GM10847 (cell line): ENCODE data around the gene RARA.

Experiments used
- POLR2A ChIP-seq: IDR thresholded peaks from 2 replicates; pipeline ENCODE4 v1.6.1; 2011; ENCODE audit not compliant: insufficient read length; ENCODE audit errors: extremely low read depth

The RARA gene

DNA sequence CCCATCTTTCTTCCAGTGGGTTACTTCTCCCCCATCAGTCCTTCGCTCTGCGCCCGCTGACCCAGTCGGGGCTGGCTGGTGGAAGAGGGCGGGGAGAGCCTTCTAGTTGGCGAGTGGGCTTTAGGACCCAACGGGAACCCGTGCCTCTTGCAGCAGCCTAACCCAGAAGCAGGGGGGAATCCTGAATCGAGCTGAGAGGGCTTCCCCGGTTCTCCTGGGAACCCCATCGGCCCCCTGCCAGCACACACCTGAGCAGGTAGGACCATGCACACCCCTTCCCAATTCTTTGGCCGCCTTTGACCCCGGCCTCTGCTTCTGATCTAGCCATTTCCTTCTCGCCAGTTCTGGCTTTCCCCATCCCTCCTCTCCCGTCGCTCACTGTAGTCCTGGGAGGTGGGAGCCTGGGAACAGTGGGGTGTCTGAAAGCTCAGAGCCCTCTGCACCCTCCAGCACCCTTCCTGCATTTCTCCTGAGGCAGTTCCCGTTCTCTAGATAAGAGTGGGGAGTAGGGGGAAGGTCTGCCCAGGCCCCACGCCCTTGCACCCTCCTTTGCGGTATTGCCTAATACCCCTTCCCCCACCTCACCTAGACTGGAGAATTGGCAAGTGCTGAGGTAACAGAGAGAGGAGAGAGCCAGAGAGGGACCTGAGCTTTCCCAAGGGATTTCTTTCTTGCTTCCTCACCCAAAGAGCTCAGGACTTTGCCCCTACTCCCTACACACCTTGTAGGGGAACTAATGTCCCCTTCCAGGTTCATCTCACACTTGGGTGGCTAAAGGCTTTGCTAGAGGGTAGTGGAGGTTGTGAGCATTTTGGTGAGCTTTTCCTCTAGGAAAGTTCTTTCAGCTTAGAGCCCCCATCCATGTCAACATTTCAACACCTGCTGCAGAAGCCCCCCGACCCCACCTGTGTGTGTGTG lies at the start of gene RARA:
Gene RARA, plus strand, starts transcription at position 150 of the 918 bp plus-strand sequence. CDS start 22,039 bp downstream, outside the sequence.
- no peak for TF ChIP-seq POLR2A

DNA sequence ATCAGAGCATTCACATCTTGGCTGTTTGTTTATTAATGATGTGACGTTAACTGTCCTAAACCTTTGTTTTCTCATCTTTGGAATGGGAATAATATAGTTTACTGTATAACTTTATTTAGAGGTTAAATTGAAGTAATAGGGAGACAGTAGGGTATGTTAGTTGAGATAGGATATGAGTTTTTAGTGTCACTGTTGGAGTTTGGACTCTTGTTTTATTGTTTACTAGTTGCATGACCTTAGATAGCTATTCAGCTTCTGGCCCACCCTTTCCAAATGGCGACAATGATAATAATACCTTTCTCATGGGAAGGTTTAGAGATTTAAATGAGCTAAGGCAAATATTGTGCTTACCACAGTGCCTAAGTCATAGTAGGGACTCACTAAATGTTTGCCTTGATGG lies 49.5 kb upstream of the RARA start:
- TF ChIP-seq POLR2A, result no peak

DNA sequence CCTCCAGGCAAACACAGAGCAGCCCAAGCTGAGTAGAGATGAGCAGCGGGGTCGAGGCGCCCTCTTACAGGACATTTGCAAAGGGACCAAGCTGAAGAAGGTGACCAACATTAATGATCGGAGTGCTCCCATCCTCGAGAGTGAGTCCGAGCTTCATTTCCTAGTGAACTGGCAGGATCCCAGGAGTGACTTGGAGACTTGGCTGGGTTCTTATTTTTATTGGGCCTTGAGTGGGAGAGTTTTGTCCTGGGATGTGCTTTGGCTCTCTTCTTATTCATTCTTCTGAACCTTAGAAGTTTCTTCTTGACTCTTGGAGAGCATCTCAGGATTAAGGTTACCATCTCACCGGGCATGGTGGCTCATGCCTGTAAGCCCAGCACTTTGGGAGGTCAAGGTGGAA lies 48.5 kb upstream of the RARA start:
- TF ChIP-seq POLR2A, result no peak

DNA sequence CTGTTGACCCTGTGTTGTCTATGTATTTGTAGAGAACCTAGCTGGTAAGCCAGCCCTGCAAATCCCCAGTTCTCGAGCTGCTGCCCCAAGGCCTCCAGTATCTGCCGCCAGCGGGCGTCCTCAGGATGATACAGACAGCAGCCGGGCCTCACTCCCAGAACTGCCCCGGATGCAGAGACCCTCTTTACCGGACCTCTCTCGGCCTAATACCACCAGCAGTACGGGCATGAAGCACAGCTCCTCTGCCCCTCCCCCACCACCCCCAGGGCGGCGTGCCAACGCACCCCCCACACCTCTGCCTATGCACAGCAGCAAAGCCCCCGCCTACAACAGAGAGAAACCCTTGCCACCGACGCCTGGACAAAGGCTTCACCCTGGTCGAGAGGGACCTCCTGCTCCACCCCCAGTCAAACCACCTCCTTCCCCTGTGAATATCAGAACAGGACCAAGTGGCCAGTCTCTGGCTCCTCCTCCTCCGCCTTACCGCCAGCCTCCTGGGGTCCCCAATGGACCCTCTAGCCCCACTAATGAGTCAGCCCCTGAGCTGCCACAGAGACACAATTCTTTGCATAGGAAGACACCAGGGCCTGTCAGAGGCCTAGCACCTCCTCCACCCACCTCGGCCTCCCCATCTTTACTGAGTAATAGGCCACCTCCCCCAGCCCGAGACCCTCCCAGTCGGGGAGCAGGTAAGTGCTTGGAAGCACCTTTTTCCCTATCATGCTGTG lies 44.4 kb upstream of the RARA start:
- TF ChIP-seq POLR2A, result no peak

DNA sequence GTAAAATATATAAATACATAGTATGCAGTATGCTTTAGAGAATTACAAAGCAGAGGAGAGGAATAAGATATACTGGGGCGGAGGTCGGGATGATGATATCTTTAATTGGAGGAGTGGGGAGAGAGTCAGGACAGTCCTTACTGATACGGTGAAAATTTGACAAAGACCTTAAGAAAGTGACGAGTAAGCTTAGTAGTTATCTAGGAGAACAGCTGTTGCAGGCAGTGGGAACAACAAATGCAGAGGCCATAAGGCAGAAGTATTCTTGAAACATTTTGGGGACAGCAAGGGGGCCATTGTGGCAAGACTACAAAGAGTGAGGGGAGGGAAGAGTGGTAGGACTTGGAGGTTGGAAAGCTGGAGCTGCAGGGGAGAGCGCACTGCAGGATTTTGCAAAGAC lies 43.6 kb upstream of the RARA start:
- no peak for TF ChIP-seq POLR2A

DNA sequence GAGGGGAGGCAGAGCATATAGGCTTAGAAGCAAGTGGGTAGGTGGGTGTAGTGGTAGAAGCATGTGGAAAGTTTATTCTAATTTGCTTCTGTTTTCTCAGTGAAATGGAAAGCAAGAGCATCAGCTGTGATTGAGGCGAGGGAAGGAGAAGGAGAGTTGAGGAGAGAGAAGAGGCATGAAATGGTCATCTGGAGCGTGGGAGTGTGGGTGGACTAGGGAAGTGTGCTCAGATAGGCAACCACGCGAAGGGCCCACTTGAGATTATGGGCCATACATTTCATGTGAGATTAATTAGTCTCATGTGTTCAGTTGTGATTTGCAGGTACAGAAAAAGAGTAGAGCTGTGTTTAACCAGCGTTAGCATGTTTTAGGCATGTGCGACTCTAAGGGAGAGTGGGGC lies 42.1 kb upstream of the RARA start:
- TF ChIP-seq POLR2A, result no peak

DNA sequence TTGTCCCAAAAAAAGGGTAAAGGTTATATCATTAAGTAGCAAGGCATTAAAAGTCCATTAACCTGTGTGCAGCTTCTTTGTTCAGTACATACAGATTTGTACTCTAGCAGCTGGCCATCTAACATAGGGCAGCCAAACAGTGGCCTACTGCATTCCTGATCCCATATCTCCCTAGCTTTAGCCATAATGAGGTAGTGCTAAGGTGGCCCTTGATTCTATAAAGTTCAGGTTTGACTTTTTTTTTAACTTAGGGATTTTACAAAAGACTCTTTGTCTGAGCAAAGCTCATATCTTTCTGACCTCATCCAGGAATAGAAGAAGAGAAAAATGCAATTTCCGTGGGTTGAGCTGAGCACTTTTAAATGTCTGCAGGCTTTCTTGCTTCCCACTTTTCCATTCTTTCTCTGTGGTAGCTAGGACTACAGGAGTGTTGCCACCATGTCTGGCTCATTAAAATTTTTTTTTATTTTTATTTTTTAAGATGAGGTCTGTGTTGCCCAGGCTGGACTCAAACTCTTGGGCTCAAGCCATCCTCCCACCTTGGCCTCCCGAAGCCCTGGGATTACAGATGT lies 40.8 kb upstream of the RARA start:
- TF ChIP-seq POLR2A, result no peak

DNA sequence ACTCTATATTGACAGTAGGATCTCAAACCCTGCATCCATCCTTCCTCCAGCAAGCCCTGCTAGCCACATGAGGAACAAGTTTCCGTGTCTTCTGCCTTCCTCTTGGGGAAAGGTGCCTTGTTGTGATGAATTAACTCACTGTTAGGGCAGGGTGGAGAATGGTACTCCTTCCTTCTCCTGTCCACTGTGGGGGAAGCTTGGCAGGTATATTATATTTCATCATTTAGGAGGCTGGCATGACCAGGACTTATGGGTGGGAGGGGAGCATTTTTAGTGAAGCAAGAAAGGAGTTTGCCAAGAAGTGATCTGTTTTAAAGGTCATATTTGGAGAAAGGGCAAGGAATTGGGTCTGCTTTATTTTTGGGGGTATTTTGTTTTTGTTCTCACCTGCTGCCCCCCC lies 30.6 kb upstream of the RARA start:
- no peak for TF ChIP-seq POLR2A

DNA sequence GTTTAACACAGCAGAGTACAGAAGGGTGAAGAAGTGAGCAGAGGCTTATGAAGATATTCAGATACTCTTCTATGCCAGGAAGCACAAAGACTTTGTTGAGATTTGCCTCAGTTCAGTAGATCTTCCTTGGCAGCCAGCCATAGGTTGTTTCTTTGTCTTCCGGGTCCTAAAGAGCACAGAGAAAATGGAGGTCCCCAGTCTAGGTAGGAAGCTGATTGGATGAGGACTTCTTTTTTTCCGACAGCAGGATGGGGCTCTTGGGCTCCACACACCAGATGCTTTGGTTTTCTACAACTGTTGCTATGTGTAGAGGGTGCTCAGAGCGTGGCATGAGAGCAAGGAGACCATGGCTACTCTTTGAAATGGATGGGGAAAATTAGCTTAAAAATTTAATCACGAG lies 29.6 kb upstream of the RARA start:
- no peak for TF ChIP-seq POLR2A

DNA sequence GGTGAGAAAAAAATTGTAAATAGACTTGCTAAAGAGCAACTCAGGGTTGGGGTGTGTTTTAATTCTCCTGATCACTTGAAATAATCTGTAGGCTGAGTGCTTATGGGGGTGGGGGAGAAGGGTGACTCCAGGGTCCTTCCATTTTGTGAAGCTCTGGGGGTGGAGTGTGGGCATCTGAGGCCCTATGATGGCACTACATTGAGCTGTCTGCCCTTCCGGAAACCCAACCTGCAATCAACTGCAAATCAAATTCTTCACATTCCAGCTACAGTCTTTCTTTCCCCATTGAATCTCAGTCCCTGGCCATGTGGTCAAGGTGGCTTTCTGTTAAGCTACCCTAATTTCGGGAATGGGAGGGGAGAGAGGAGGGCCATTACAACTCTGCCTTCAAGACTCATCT lies 27.3 kb upstream of the RARA start:
- no peak for TF ChIP-seq POLR2A

DNA sequence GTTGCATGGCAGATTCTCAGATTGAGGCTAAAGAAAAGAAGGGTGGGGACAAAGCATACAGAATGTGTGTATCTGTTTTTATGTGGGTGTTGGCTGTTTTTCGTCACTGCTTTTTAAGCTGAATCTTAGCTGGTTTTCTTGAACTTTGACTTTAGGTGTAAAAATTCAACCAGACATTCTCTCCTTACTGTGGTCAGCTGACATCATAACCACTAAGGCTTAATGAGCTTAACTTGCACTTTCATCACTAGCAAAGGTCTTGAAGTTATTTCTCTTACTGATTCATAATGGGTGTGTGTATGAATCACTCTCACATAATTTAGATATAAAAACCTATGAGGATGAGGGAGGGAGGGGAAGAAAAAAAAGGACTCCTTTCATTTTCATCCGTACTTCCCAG lies 25.3 kb upstream of the RARA start:
- no peak for TF ChIP-seq POLR2A

DNA sequence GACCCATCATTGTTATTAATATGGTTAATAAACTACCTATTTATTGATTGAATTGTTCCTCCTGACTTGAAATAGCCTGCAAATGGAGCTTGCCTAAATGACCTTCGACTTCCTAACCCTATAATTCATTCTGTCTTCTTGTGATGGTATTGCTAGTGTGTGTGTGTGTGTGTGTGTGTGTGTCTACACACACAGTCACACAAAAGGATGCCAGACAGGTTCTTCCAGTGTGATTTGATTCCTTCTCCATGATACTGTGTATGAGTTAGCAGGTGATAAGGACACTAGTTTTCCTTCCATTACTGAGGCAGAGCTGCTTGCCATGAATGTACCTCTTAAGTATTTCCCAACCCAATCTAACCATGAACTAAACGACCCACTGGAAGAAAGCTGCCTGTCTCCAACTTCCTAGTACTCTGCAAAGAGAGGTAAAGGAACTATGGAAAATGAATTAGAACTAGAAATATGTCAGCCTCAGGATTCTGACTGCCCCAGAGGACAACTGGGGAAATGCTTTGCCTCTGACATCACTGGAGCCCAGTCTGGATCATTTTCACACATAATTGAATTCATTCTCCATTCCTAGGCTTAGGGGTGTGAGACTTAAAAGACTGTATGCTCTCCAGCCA lies 24.8 kb upstream of the RARA start:
- TF ChIP-seq POLR2A, result no peak

DNA sequence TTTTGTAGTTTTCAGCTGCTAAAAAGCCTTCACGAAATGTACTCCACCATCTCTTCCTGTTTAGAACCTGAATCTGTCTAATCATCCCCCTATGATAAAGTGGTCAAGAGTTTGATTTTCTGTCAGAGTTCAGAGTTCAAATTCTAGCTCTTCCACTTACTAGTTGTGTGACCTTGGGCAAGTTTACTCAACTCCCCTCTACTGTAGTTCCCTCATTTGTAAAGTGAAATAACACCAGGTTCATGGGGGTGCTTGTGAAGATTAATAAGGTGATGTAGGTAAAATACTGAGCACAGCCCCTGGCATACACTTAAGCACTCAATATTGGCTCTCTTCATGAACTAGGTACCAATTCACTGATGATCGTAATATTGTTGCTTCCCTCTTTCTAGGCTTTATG lies 22.5 kb upstream of the RARA start:
- TF ChIP-seq POLR2A, result no peak

DNA sequence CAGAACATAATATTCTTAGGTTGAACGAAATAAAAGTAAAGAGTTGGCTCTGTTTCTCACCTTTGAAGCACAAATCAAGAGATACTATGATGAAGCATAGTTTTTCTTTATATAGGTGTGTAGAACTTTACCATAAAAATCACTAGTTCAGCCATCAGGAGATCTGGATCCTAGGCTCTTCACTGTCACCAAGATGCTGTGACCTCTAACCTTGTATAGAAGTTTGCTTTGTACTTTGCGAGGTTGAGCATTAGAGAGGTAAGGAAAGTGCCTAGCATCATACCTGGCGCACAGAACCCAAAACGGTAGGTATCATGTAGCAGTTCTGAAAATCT lies 21.9 kb upstream of the RARA start:
- no peak for TF ChIP-seq POLR2A

DNA sequence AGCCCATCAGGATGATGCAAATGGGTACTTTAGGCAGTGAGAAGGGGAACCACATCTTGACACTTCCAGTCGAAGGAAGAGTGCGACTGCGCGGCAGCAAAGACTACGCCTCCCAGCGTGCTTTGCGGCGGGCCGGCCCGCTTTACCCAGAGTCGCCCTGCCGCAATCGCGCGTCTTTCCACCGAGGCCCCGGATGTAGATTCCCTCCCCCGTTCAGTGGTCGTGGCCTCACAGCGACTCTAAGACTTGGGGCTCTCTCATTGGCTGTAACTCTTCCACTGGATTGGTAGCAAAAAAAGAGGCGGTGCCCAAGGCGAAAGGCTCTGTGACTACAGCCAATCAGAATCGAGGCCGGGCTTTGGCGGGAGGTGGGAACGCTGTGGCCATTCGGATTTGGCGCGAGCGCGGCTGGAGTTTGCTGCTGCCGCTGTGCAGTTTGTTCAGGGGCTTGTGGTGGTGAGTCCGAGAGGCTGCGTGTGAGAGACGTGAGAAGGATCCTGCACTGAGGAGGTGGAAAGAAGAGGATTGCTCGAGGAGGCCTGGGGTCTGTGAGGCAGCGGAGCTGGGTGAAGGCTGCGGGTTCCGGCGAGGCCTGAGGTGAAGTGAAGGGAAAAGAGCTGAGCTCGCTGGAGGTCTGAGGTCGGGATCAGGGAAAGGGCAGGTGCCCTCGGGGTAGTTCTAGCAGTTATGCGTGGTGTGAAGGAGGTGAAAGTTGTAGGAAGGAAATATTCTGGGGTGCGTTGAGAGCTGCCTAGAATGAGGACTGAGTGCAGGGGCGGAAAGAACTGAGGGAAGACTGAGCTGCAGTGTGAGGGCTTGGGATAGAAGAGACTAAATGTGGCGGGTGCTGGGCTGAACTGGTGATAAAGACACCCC lies 21.2 kb upstream of the RARA start, which contains the start of gene CDC6:
Gene CDC6, plus strand, starts transcription at position 386 of the 876 bp plus-strand sequence. CDS start 1,542 bp downstream, outside the sequence.
- TF ChIP-seq POLR2A, result peak; percentile 78
